Measurements from ENCODE around the gene CASR.

The CASR gene

GRCh38 chr3:122263058-122263457 lies 79.6 kb downstream of the CASR start:
- DNase-seq: no peak

GRCh38 chr3:122263974-122264588 lies 80.6 kb downstream of the CASR start:
- DNase-seq: no peak

GRCh38 chr3:122265957-122266356 lies 82.5 kb downstream of the CASR start:
- no peak for DNase-seq

GRCh38 chr3:122268257-122269024 lies 85.0 kb downstream of the CASR start:
- DNase-seq: no peak

- no peak for DNase-seq
Observed at GRCh38 chr3:122269045-122269444, 85.6 kb downstream of the CASR start.

GRCh38 chr3:122271246-122271898 lies 87.9 kb downstream of the CASR start:
- no peak for DNase-seq

- DNase-seq: no peak
Observed at GRCh38 chr3:122272879-122273278, 89.4 kb downstream of the CASR start.

- no peak for DNase-seq
Observed at GRCh38 chr3:122273498-122273897, 90.0 kb downstream of the CASR start.

GRCh38 chr3:122281891-122282290 lies 98.4 kb downstream of the CASR start:
- DNase-seq: no peak

GRCh38 chr3:122283796-122284445 lies 100.5 kb downstream of the CASR start:
- DNase-seq: no peak

GRCh38 chr3:122284486-122284885 lies 101.0 kb downstream of the CASR start:
- no peak for DNase-seq

GRCh38 chr3:122294359-122294758 lies 110.9 kb downstream of the CASR start:
- DNase-seq: no peak

- DNase-seq: no peak
Observed at GRCh38 chr3:122295266-122296062, 112.0 kb downstream of the CASR start.

- DNase-seq: no peak
Observed at GRCh38 chr3:122298239-122298638, 114.8 kb downstream of the CASR start.

- DNase-seq: no peak
Observed at GRCh38 chr3:122299215-122299614, 115.7 kb downstream of the CASR start.

GRCh38 chr3:122299872-122300460 lies 116.5 kb downstream of the CASR start:
- no peak for DNase-seq

- DNase-seq: no peak
Observed at GRCh38 chr3:122301063-122301462, 117.6 kb downstream of the CASR start.

- DNase-seq: no peak
Observed at GRCh38 chr3:122305818-122306621, 122.6 kb downstream of the CASR start.

- no peak for DNase-seq
Observed at GRCh38 chr3:122306622-122306953, 123.1 kb downstream of the CASR start.

GRCh38 chr3:122307094-122307687 lies 123.7 kb downstream of the CASR start:
- DNase-seq: no peak

GRCh38 chr3:122307976-122308375 lies 124.5 kb downstream of the CASR start:
- DNase-seq: no peak
